ENCODE data around the gene TOMM20L.

DNA sequence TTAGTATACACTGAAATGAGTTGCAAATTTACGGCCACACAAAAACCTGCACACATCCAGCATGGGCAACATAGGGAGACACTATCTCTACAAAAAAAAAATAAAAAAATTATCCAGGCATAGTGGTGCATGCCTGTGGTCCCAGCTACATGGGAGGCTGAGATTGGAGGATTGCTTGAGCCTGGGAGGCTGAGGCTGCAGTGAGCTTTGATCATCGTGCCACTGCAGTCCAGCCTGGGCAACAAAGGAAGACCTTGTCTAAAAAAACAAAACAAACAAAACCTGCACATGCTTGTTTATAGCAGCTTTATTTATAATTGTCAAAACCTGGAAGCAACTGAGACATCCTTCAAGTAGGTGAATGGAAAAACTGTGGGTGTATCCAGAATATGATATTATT, 4.9 kb upstream of the TOMM20L start:
- TF ChIP-seq EP300 (conservative IDR thresholded peaks at IDR 0.05; ENCODE audit: poor library complexity, severe bottlenecking) (no peak), POLR2AphosphoS5 (IDR thresholded peaks at IDR 0.05) (no peak), EZH2 (IDR thresholded peaks at IDR 0.05; ENCODE audit: borderline replicate concordance, insufficient read depth, low read length, poor library complexity, severe bottlenecking) (no peak)
- TF ChIP-seq, protein P1, sequence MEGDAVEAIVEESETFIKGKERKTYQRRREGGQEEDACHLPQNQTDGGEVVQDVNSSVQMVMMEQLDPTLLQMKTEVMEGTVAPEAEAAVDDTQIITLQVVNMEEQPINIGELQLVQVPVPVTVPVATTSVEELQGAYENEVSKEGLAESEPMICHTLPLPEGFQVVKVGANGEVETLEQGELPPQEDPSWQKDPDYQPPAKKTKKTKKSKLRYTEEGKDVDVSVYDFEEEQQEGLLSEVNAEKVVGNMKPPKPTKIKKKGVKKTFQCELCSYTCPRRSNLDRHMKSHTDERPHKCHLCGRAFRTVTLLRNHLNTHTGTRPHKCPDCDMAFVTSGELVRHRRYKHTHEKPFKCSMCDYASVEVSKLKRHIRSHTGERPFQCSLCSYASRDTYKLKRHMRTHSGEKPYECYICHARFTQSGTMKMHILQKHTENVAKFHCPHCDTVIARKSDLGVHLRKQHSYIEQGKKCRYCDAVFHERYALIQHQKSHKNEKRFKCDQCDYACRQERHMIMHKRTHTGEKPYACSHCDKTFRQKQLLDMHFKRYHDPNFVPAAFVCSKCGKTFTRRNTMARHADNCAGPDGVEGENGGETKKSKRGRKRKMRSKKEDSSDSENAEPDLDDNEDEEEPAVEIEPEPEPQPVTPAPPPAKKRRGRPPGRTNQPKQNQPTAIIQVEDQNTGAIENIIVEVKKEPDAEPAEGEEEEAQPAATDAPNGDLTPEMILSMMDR (IDR thresholded peaks at IDR 0.05; ENCODE audit: poor library complexity, severe bottlenecking), result no peak
